ENCODE data around the gene LDLRAD4. TPM values are rescaled to one million over a fixed set of nuclear protein-coding genes. Genes with fewer than 3 reads are reported as not detected.

The LDLRAD4 gene
- total RNA-seq, 1 donor from 2014 or later, result 20.4 TPM

GRCh38 chr18:13433125-13433524 lies 214.6 kb downstream of the LDLRAD4 start:
- no peaks in the 10 kb centered on the region for H3K36me3 Mint-ChIP-seq (ENCODE audit: unreplicated experiment)
- no peak for DNase-seq (ENCODE audit: extremely low spot score, unreplicated experiment)
- no peaks in the 10 kb centered on the region for H3K9me3 Mint-ChIP-seq (ENCODE audit: unreplicated experiment)
- TF ChIP-seq CTCF (IDR thresholded peaks at IDR 0.05), result no peak
- H3K27me3 Mint-ChIP-seq (ENCODE audit: unreplicated experiment), result peaks cover 3% of the 10 kb centered on the region
- no peak overlapping the region for H3K4me3 Mint-ChIP-seq (ENCODE audit: unreplicated experiment)
- H3K27ac Mint-ChIP-seq (ENCODE audit: unreplicated experiment), result no peak overlapping the region
- H3K4me1 Mint-ChIP-seq (ENCODE audit: unreplicated experiment), result peaks cover 5% of the 10 kb centered on the region

- Mint-ChIP-seq H3K4me3 (ENCODE audit: unreplicated experiment) (no peak overlapping the region), H3K9me3 (ENCODE audit: unreplicated experiment) (no peaks in the 10 kb centered on the region), H3K27ac (ENCODE audit: unreplicated experiment) (no peak overlapping the region), H3K4me1 (ENCODE audit: unreplicated experiment) (peaks cover 5% of the 10 kb centered on the region), H3K27me3 (ENCODE audit: unreplicated experiment) (peaks cover 2% of the 10 kb centered on the region), H3K36me3 (ENCODE audit: unreplicated experiment) (no peaks in the 10 kb centered on the region)
- DNase-seq (ENCODE audit: extremely low spot score, unreplicated experiment), result no peak
- no peak for TF ChIP-seq CTCF (IDR thresholded peaks at IDR 0.05)
These were observed 215.1 kb downstream of the LDLRAD4 start for GRCh38 chr18:13433685-13434084.

GRCh38 chr18:13434854-13435253 lies 216.3 kb downstream of the LDLRAD4 start:
- H3K27ac Mint-ChIP-seq (ENCODE audit: unreplicated experiment), result no peak overlapping the region
- no peak overlapping the region for H3K4me3 Mint-ChIP-seq (ENCODE audit: unreplicated experiment)

GRCh38 chr18:13435586-13436333 lies 217.2 kb downstream of the LDLRAD4 start:
- no peak for DNase-seq (ENCODE audit: extremely low spot score, unreplicated experiment)
- Mint-ChIP-seq H3K27me3 (ENCODE audit: unreplicated experiment) (peaks cover 2% of the 10 kb centered on the region), H3K27ac (ENCODE audit: unreplicated experiment) (no peak overlapping the region)

More at GRCh38 chr18:13434854-13435253, 216.3 kb downstream of the LDLRAD4 start:
- Mint-ChIP-seq H3K36me3 (ENCODE audit: unreplicated experiment) (no peaks in the 10 kb centered on the region), H3K27me3 (ENCODE audit: unreplicated experiment) (peaks cover 2% of the 10 kb centered on the region), H3K9me3 (ENCODE audit: unreplicated experiment) (no peaks in the 10 kb centered on the region), H3K4me1 (ENCODE audit: unreplicated experiment) (peaks cover 5% of the 10 kb centered on the region)
- no peak for TF ChIP-seq CTCF (IDR thresholded peaks at IDR 0.05)
- DNase-seq (ENCODE audit: extremely low spot score, unreplicated experiment), result no peak

More at GRCh38 chr18:13435586-13436333, 217.2 kb downstream of the LDLRAD4 start:
- Mint-ChIP-seq H3K4me1 (ENCODE audit: unreplicated experiment) (peaks cover 7% of the 10 kb centered on the region), H3K36me3 (ENCODE audit: unreplicated experiment) (no peaks in the 10 kb centered on the region), H3K4me3 (ENCODE audit: unreplicated experiment) (no peak overlapping the region), H3K9me3 (ENCODE audit: unreplicated experiment) (no peaks in the 10 kb centered on the region)
- no peak for TF ChIP-seq CTCF (IDR thresholded peaks at IDR 0.05)
